ENCODE results near the gene SMAD6.

Gene SMAD6

GRCh38 chr15:66707310-66708082 is 5.5 kb downstream of the SMAD6 start:
- H3K27ac ChIP-seq (ENCODE audit: low read depth in 2 of 2, low read length in 2 of 2): no peak overlapping the region
- H3K27me3 ChIP-seq (ENCODE audit: control insufficient read depth in 2 of 2, insufficient read depth in 2 of 2, low read length in 2 of 2): no peaks in the 10 kb centered on the region
- no peaks in the 10 kb centered on the region for H3K36me3 ChIP-seq (ENCODE audit: control insufficient read depth in 2 of 2, insufficient read depth in 2 of 2, low read length in 2 of 2)
- H3K9me3 ChIP-seq (ENCODE audit: control insufficient read depth in 2 of 2, low read length in 2 of 2): no peaks in the 10 kb centered on the region
- peak overlapping the region in 1 of 2 donors; percentile 20 for H3K9ac ChIP-seq (ENCODE audit: low read depth in 1 of 2, low read length in 2 of 2)
- no peak overlapping the region for H3K4me3 ChIP-seq (ENCODE audit: low read length in 2 of 2)
- H3K4me1 ChIP-seq (ENCODE audit: control insufficient read depth in 2 of 2, insufficient read depth in 2 of 2, low read length in 2 of 2): peaks cover 33 to 34% of the 10 kb centered on the region in 2 donors

GRCh38 chr15:66708389-66708788 is 6.4 kb downstream of the SMAD6 start:
- H3K4me3 ChIP-seq (ENCODE audit: low read length in 2 of 2): no peak overlapping the region
- no peaks in the 10 kb centered on the region for H3K36me3 ChIP-seq (ENCODE audit: control insufficient read depth in 2 of 2, insufficient read depth in 2 of 2, low read length in 2 of 2)
- H3K4me1 ChIP-seq (ENCODE audit: control insufficient read depth in 2 of 2, insufficient read depth in 2 of 2, low read length in 2 of 2): peaks cover 33 to 34% of the 10 kb centered on the region in 2 donors
- H3K9ac ChIP-seq (ENCODE audit: low read depth in 1 of 2, low read length in 2 of 2): no peak overlapping the region
- no peak overlapping the region for H3K27ac ChIP-seq (ENCODE audit: low read depth in 2 of 2, low read length in 2 of 2)
- no peaks in the 10 kb centered on the region for H3K27me3 ChIP-seq (ENCODE audit: control insufficient read depth in 2 of 2, insufficient read depth in 2 of 2, low read length in 2 of 2)
- no peaks in the 10 kb centered on the region for H3K9me3 ChIP-seq (ENCODE audit: control insufficient read depth in 2 of 2, low read length in 2 of 2)

GRCh38 chr15:66709884-66710283 is 7.8 kb downstream of the SMAD6 start:
- H3K9ac ChIP-seq (ENCODE audit: low read depth in 1 of 2, low read length in 2 of 2): no peak overlapping the region
- H3K9me3 ChIP-seq (ENCODE audit: control insufficient read depth in 2 of 2, low read length in 2 of 2): no peaks in the 10 kb centered on the region
- H3K36me3 ChIP-seq (ENCODE audit: control insufficient read depth in 2 of 2, insufficient read depth in 2 of 2, low read length in 2 of 2): no peaks in the 10 kb centered on the region
- no peak overlapping the region for H3K27ac ChIP-seq (ENCODE audit: low read depth in 2 of 2, low read length in 2 of 2)
- H3K4me3 ChIP-seq (ENCODE audit: low read length in 2 of 2): no peak overlapping the region
- H3K4me1 ChIP-seq (ENCODE audit: control insufficient read depth in 2 of 2, insufficient read depth in 2 of 2, low read length in 2 of 2): peaks cover 29 to 38% of the 10 kb centered on the region in 2 donors
- no peaks in the 10 kb centered on the region for H3K27me3 ChIP-seq (ENCODE audit: control insufficient read depth in 2 of 2, insufficient read depth in 2 of 2, low read length in 2 of 2)

- Histone ChIP-seq H3K27ac (ENCODE audit: low read depth in 2 of 2, low read length in 2 of 2) (no peak overlapping the region), H3K27me3 (ENCODE audit: control insufficient read depth in 2 of 2, insufficient read depth in 2 of 2, low read length in 2 of 2) (no peaks in the 10 kb centered on the region), H3K36me3 (ENCODE audit: control insufficient read depth in 2 of 2, insufficient read depth in 2 of 2, low read length in 2 of 2) (peaks cover 0 to 2% of the 10 kb centered on the region in 2 donors), H3K9me3 (ENCODE audit: control insufficient read depth in 2 of 2, low read length in 2 of 2) (no peaks in the 10 kb centered on the region), H3K4me3 (ENCODE audit: low read length in 2 of 2) (no peak overlapping the region), H3K9ac (ENCODE audit: low read depth in 1 of 2, low read length in 2 of 2) (no peak overlapping the region), H3K4me1 (ENCODE audit: control insufficient read depth in 2 of 2, insufficient read depth in 2 of 2, low read length in 2 of 2) (peaks cover 27 to 33% of the 10 kb centered on the region in 2 donors)
Measured at GRCh38 chr15:66711260-66711659, 9.2 kb downstream of the SMAD6 start.

GRCh38 chr15:66711862-66712261 is 9.8 kb downstream of the SMAD6 start:
- Histone ChIP-seq H3K27ac (ENCODE audit: low read depth in 2 of 2, low read length in 2 of 2) (no peak overlapping the region), H3K9me3 (ENCODE audit: control insufficient read depth in 2 of 2, low read length in 2 of 2) (no peaks in the 10 kb centered on the region), H3K27me3 (ENCODE audit: control insufficient read depth in 2 of 2, insufficient read depth in 2 of 2, low read length in 2 of 2) (no peaks in the 10 kb centered on the region), H3K36me3 (ENCODE audit: control insufficient read depth in 2 of 2, insufficient read depth in 2 of 2, low read length in 2 of 2) (peaks cover 2 to 8% of the 10 kb centered on the region in 2 donors), H3K4me1 (ENCODE audit: control insufficient read depth in 2 of 2, insufficient read depth in 2 of 2, low read length in 2 of 2) (peaks cover 23 to 27% of the 10 kb centered on the region in 2 donors), H3K9ac (ENCODE audit: low read depth in 1 of 2, low read length in 2 of 2) (no peak overlapping the region), H3K4me3 (ENCODE audit: low read length in 2 of 2) (no peak overlapping the region)

- Histone ChIP-seq H3K9ac (ENCODE audit: low read depth in 1 of 2, low read length in 2 of 2) (no peak overlapping the region), H3K27me3 (ENCODE audit: control insufficient read depth in 2 of 2, insufficient read depth in 2 of 2, low read length in 2 of 2) (no peaks in the 10 kb centered on the region), H3K9me3 (ENCODE audit: control insufficient read depth in 2 of 2, low read length in 2 of 2) (no peaks in the 10 kb centered on the region), H3K27ac (ENCODE audit: low read depth in 2 of 2, low read length in 2 of 2) (no peak overlapping the region), H3K4me3 (ENCODE audit: low read length in 2 of 2) (no peak overlapping the region), H3K36me3 (ENCODE audit: control insufficient read depth in 2 of 2, insufficient read depth in 2 of 2, low read length in 2 of 2) (peaks cover 10 to 12% of the 10 kb centered on the region in 2 donors), H3K4me1 (ENCODE audit: control insufficient read depth in 2 of 2, insufficient read depth in 2 of 2, low read length in 2 of 2) (peaks cover 15 to 18% of the 10 kb centered on the region in 2 donors)
Measured at GRCh38 chr15:66713843-66714508, 11.9 kb downstream of the SMAD6 start.

GRCh38 chr15:66714543-66714981 is 12.5 kb downstream of the SMAD6 start:
- no peak overlapping the region for H3K4me3 ChIP-seq (ENCODE audit: low read length in 2 of 2)
- H3K27me3 ChIP-seq (ENCODE audit: control insufficient read depth in 2 of 2, insufficient read depth in 2 of 2, low read length in 2 of 2): no peaks in the 10 kb centered on the region
- H3K9me3 ChIP-seq (ENCODE audit: control insufficient read depth in 2 of 2, low read length in 2 of 2): no peaks in the 10 kb centered on the region
- H3K27ac ChIP-seq (ENCODE audit: low read depth in 2 of 2, low read length in 2 of 2): no peak overlapping the region
- H3K36me3 ChIP-seq (ENCODE audit: control insufficient read depth in 2 of 2, insufficient read depth in 2 of 2, low read length in 2 of 2): peaks cover 10 to 12% of the 10 kb centered on the region in 2 donors
- H3K4me1 ChIP-seq (ENCODE audit: control insufficient read depth in 2 of 2, insufficient read depth in 2 of 2, low read length in 2 of 2): peaks cover 15 to 18% of the 10 kb centered on the region in 2 donors
- peak overlapping the region in 1 of 2 donors; percentile 8 for H3K9ac ChIP-seq (ENCODE audit: low read depth in 1 of 2, low read length in 2 of 2)

- Histone ChIP-seq H3K4me3 (ENCODE audit: low read length in 2 of 2) (no peak overlapping the region), H3K9me3 (ENCODE audit: control insufficient read depth in 2 of 2, low read length in 2 of 2) (no peaks in the 10 kb centered on the region), H3K36me3 (ENCODE audit: control insufficient read depth in 2 of 2, insufficient read depth in 2 of 2, low read length in 2 of 2) (peaks cover 10 to 12% of the 10 kb centered on the region in 2 donors), H3K27me3 (ENCODE audit: control insufficient read depth in 2 of 2, insufficient read depth in 2 of 2, low read length in 2 of 2) (no peaks in the 10 kb centered on the region), H3K4me1 (ENCODE audit: control insufficient read depth in 2 of 2, insufficient read depth in 2 of 2, low read length in 2 of 2) (peaks cover 15 to 18% of the 10 kb centered on the region in 2 donors), H3K27ac (ENCODE audit: low read depth in 2 of 2, low read length in 2 of 2) (no peak overlapping the region), H3K9ac (ENCODE audit: low read depth in 1 of 2, low read length in 2 of 2) (peak overlapping the region in 1 of 2 donors; percentile 1)
Measured at GRCh38 chr15:66715181-66715624, 13.2 kb downstream of the SMAD6 start.

GRCh38 chr15:66715720-66716655 is 14.0 kb downstream of the SMAD6 start:
- Histone ChIP-seq H3K27me3 (ENCODE audit: control insufficient read depth in 2 of 2, insufficient read depth in 2 of 2, low read length in 2 of 2) (no peaks in the 10 kb centered on the region), H3K4me1 (ENCODE audit: control insufficient read depth in 2 of 2, insufficient read depth in 2 of 2, low read length in 2 of 2) (peaks cover 15 to 19% of the 10 kb centered on the region in 2 donors), H3K36me3 (ENCODE audit: control insufficient read depth in 2 of 2, insufficient read depth in 2 of 2, low read length in 2 of 2) (peaks cover 10 to 13% of the 10 kb centered on the region in 2 donors), H3K4me3 (ENCODE audit: low read length in 2 of 2) (no peak overlapping the region), H3K27ac (ENCODE audit: low read depth in 2 of 2, low read length in 2 of 2) (no peak overlapping the region), H3K9me3 (ENCODE audit: control insufficient read depth in 2 of 2, low read length in 2 of 2) (no peaks in the 10 kb centered on the region), H3K9ac (ENCODE audit: low read depth in 1 of 2, low read length in 2 of 2) (no peak overlapping the region)
